OCI-LY1 (cell line): ENCODE data around the gene SPOCK1.

Experiments
- CTCF ChIP-seq: fragments of 200-600 bp; sonication (generic), shearing (Covaris generic); IDR thresholded peaks from 2 replicates; pipeline ENCODE4 v1.5.1; 2017; ENCODE audit warnings: mild to moderate bottlenecking, antibody characterized with exemption, low read length, moderate library complexity, mixed read lengths
- EZH2 ChIP-seq: fragments of 200-600 bp; sonication (generic), shearing (Covaris generic); IDR thresholded peaks from 2 replicates; pipeline ENCODE4 v1.8.0; 2017; ENCODE audit warnings: borderline replicate concordance, mixed run types, mild to moderate bottlenecking, antibody characterized with exemption, low read length, moderate library complexity, mixed read lengths

GRCh38 chr5:137055271-137055872, 443.8 kb downstream of the SPOCK1 start:
- TF ChIP-seq CTCF (no peak), EZH2 (no peak)
